ENCODE results near the gene CCDC88C. TPM values are rescaled to one million over a fixed set of nuclear protein-coding genes. Genes with fewer than 3 reads are reported as not detected.
A peak's percentile ranks its signal among the peaks of the same experiment; 100 is the strongest.

CCDC88C gene
- total and polyA plus RNA-seq, 7 donors, result 0.95 to 45.7 (median 3.9) TPM

- Histone ChIP-seq H3K9me3 (no peaks in the 10 kb centered on the region), H3K36me3 (no peaks in the 10 kb centered on the region), H3K4me3 (no peak overlapping the region), H3K4me1 (peaks cover 0 to 8% (median 0%) of the 10 kb centered on the region in 4 donors), H3K27me3 (peaks cover 0 to 7% (median 0%) of the 10 kb centered on the region in 3 donors), H3K27ac (peak overlapping the region in 1 of 4 donors; percentile 32)
- intact Hi-C loops (cut with DNase I), result no loop called here
- DNase-seq, result no peak
- TF ChIP-seq, protein P1, sequence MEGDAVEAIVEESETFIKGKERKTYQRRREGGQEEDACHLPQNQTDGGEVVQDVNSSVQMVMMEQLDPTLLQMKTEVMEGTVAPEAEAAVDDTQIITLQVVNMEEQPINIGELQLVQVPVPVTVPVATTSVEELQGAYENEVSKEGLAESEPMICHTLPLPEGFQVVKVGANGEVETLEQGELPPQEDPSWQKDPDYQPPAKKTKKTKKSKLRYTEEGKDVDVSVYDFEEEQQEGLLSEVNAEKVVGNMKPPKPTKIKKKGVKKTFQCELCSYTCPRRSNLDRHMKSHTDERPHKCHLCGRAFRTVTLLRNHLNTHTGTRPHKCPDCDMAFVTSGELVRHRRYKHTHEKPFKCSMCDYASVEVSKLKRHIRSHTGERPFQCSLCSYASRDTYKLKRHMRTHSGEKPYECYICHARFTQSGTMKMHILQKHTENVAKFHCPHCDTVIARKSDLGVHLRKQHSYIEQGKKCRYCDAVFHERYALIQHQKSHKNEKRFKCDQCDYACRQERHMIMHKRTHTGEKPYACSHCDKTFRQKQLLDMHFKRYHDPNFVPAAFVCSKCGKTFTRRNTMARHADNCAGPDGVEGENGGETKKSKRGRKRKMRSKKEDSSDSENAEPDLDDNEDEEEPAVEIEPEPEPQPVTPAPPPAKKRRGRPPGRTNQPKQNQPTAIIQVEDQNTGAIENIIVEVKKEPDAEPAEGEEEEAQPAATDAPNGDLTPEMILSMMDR (IDR thresholded peaks at IDR 0.05), result no peak
- no peak for TF ChIP-seq POLR2A (IDR thresholded peaks at IDR 0.05)
- TF ChIP-seq EP300 (IDR thresholded peaks at IDR 0.05), result no peak
- TF ChIP-seq POLR2AphosphoS5 (IDR thresholded peaks at IDR 0.05), result no peak
- WGBS, 2 donors, result 8 to 34% methylated on average over 6 of the region's 6 CpGs
Observed at GRCh38 chr14:91402348-91402747, 15.3 kb downstream of the CCDC88C start.

- intact Hi-C loops (cut with DNase I), result no loop called here
- TF ChIP-seq, protein P1 (IDR thresholded peaks at IDR 0.05), result no peak
- no peak for TF ChIP-seq POLR2AphosphoS5 (IDR thresholded peaks at IDR 0.05)
- TF ChIP-seq POLR2A (IDR thresholded peaks at IDR 0.05), result no peak
- Histone ChIP-seq H3K4me1 (peaks cover 0 to 8% (median 0%) of the 10 kb centered on the region in 4 donors), H3K4me3 (no peak overlapping the region), H3K27me3 (peaks cover 0 to 7% (median 0%) of the 10 kb centered on the region in 3 donors), H3K9me3 (no peaks in the 10 kb centered on the region), H3K27ac (no peak overlapping the region), H3K36me3 (no peaks in the 10 kb centered on the region)
- no peak for DNase-seq
- WGBS, 2 donors, result 90% methylated on average over 7 of the region's 7 CpGs
Observed at GRCh38 chr14:91401751-91402150, 15.9 kb downstream of the CCDC88C start.

DNA sequence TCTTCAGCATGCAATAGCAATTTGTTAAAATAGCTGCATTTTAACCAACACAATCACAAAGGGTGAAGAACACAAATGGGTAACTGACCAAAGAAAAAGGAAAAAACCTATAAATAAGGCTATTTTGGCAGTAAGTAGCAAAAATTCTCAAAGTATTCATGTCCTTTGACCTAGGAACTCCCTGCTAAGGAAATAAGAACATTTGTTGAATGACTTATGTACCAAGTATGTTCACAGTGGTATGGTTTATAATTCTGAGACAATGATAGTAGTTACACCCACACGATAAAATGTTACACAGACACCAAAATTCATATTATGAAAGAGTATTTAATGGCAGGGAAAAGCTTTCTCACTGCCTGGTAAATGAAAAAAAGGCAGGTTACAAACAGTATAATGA lies 16.9 kb downstream of the CCDC88C start:
- WGBS, 2 donors, result 11 to 68% methylated on average over 1 of the region's 1 CpG
- intact Hi-C loops (cut with DNase I), result no loop called here
- H3K27me3 ChIP-seq, result peaks cover 0 to 7% (median 0%) of the 10 kb centered on the region in 3 donors
- no peak overlapping the region for H3K4me3 ChIP-seq
- no peak overlapping the region for H3K27ac ChIP-seq
- H3K36me3 ChIP-seq, result no peaks in the 10 kb centered on the region
- peaks cover 0 to 8% (median 0%) of the 10 kb centered on the region in 4 donors for H3K4me1 ChIP-seq
- no peak for DNase-seq
- no peaks in the 10 kb centered on the region for H3K9me3 ChIP-seq
- TF ChIP-seq POLR2AphosphoS5 (IDR thresholded peaks at IDR 0.05) (no peak), POLR2A (IDR thresholded peaks at IDR 0.05) (no peak), EP300 (IDR thresholded peaks at IDR 0.05) (no peak)
- TF ChIP-seq, protein P1 (IDR thresholded peaks at IDR 0.05), result no peak

- intact Hi-C loops (cut with DNase I), result no loop called here
- no peaks in the 10 kb centered on the region for H3K36me3 ChIP-seq
- no peak overlapping the region for H3K27ac ChIP-seq
- peaks cover 0 to 8% (median 0%) of the 10 kb centered on the region in 4 donors for H3K4me1 ChIP-seq
- DNase-seq, result no peak
- no peak overlapping the region for H3K4me3 ChIP-seq
- H3K9me3 ChIP-seq, result no peaks in the 10 kb centered on the region
- 29 to 42% methylated on average over 20 of the region's 20 CpGs for WGBS, 2 donors
- TF ChIP-seq, protein P1 (IDR thresholded peaks at IDR 0.05), result no peak
- no peak for TF ChIP-seq POLR2A (IDR thresholded peaks at IDR 0.05)
- TF ChIP-seq POLR2AphosphoS5 (IDR thresholded peaks at IDR 0.05), result no peak
- TF ChIP-seq EP300 (IDR thresholded peaks at IDR 0.05), result no peak
- peaks cover 0 to 7% (median 0%) of the 10 kb centered on the region in 3 donors for H3K27me3 ChIP-seq
Observed at GRCh38 chr14:91399868-91400640, 17.6 kb downstream of the CCDC88C start.
